ENCODE measurements around the gene TNFRSF19.

DNA sequence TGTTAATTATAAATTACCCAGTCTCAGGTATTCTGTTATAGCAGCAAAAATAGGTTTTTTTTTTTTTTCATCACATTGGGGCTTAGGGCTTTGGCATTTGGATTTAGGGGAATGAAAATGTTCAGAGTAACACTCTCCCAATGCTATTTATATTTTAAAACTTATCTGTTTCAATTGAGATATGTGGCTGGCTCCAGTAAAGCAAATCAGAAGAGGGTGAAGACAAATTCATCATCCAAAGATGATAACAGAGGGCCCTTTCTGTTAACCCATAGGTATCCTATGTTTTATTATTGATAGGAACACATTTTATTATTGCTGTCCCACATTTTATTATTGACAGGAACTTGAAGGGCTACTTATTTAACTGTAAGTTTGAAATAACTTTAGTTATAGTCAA lies 20.5 kb upstream of the TNFRSF19 start:
- TF ChIP-seq, protein P1, sequence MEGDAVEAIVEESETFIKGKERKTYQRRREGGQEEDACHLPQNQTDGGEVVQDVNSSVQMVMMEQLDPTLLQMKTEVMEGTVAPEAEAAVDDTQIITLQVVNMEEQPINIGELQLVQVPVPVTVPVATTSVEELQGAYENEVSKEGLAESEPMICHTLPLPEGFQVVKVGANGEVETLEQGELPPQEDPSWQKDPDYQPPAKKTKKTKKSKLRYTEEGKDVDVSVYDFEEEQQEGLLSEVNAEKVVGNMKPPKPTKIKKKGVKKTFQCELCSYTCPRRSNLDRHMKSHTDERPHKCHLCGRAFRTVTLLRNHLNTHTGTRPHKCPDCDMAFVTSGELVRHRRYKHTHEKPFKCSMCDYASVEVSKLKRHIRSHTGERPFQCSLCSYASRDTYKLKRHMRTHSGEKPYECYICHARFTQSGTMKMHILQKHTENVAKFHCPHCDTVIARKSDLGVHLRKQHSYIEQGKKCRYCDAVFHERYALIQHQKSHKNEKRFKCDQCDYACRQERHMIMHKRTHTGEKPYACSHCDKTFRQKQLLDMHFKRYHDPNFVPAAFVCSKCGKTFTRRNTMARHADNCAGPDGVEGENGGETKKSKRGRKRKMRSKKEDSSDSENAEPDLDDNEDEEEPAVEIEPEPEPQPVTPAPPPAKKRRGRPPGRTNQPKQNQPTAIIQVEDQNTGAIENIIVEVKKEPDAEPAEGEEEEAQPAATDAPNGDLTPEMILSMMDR (IDR thresholded peaks at IDR 0.05) = no peak
- no peak for TF ChIP-seq POLR2AphosphoS5 (IDR thresholded peaks at IDR 0.05)

Measured in prostate gland (tissue), 2 donors.